NK-92 (cell line): ENCODE data around the gene MORC4.

Experiments
- DNase-seq: peaks from one replicate; lab custom pipeline; 2025; ENCODE audit not compliant: unreplicated experiment; lab: John Stamatoyannopoulos, UW

The MORC4 gene

GRCh38 chrX:106917830-106918500 is 82.0 kb downstream of the MORC4 start:
- DNase-seq: no peak

GRCh38 chrX:106912864-106913263 is 87.1 kb downstream of the MORC4 start:
- no peak for DNase-seq

GRCh38 chrX:106906361-106906760 is 93.7 kb downstream of the MORC4 start:
- DNase-seq: no peak

- no peak for DNase-seq
Measured at GRCh38 chrX:106905064-106905708, 94.8 kb downstream of the MORC4 start.

GRCh38 chrX:106903856-106904528 is 96.0 kb downstream of the MORC4 start:
- no peak for DNase-seq

- no peak for DNase-seq
Measured at GRCh38 chrX:106903291-106903824, 96.7 kb downstream of the MORC4 start, which contains the start of gene RIPPLY1. Gene RIPPLY1 (minus strand): TSS chrX:106903341. CDS start chrX:106903287, 54 bp downstream.

- no peak for DNase-seq
Measured at GRCh38 chrX:106902684-106903083, 97.3 kb downstream of the MORC4 start.

GRCh38 chrX:106901781-106902219 is 98.2 kb downstream of the MORC4 start:
- no peak for DNase-seq

GRCh38 chrX:106901341-106901740 is 98.7 kb downstream of the MORC4 start:
- no peak for DNase-seq

- no peak for DNase-seq
Measured at GRCh38 chrX:106899841-106900240, 100.2 kb downstream of the MORC4 start.

GRCh38 chrX:106899276-106899675 is 100.7 kb downstream of the MORC4 start:
- no peak for DNase-seq

GRCh38 chrX:106898462-106898861 is 101.5 kb downstream of the MORC4 start:
- DNase-seq: no peak

GRCh38 chrX:106897259-106897658 is 102.8 kb downstream of the MORC4 start:
- DNase-seq: no peak

- no peak for DNase-seq
Measured at GRCh38 chrX:106894978-106895452, 105.0 kb downstream of the MORC4 start.

- no peak for DNase-seq
Measured at GRCh38 chrX:106894392-106894909, 105.6 kb downstream of the MORC4 start.

GRCh38 chrX:106891762-106892460 is 108.1 kb downstream of the MORC4 start:
- DNase-seq: no peak
